HEK293 (cell line): ENCODE data around the gene PPT2.

ENCODE experiments used
- AEBP2 ChIP-seq: fragments of 450-650 bp; formaldehyde crosslinking; IDR thresholded peaks from 2 replicates; pipeline ENCODE4 v1.5.1; 2016; ENCODE audit warnings: missing biosample characterization, missing genetic modification characterization, borderline replicate concordance
- GLI2 ChIP-seq: fragments of 450-650 bp; formaldehyde crosslinking; IDR thresholded peaks from 2 replicates; pipeline ENCODE4; 2017; ENCODE audit warnings: missing biosample characterization, missing genetic modification characterization, low read depth, borderline replicate concordance
- HOXA7 ChIP-seq: sonication (generic); formaldehyde crosslinking; IDR thresholded peaks from 2 replicates; pipeline ENCODE4 v1.8.1; 2022; ENCODE audit warnings: missing genetic modification reagents, borderline replicate concordance
- INSM2 ChIP-seq: fragments of 450-650 bp; formaldehyde crosslinking; IDR thresholded peaks from 2 replicates; pipeline ENCODE4 v1.5.1; 2016; ENCODE audit warnings: missing biosample characterization, missing genetic modification characterization
- KLF9 ChIP-seq: fragments of 450-650 bp; formaldehyde crosslinking; IDR thresholded peaks from 2 replicates; pipeline ENCODE4 v1.5.1; 2016; ENCODE audit warnings: missing biosample characterization, missing genetic modification characterization, low read depth
- REST ChIP-seq: fragments of 450-650 bp; formaldehyde crosslinking; IDR thresholded peaks from 2 replicates; pipeline ENCODE4 v1.5.1; 2016; ENCODE audit warnings: missing biosample characterization, missing genetic modification characterization
- TCF7L2 ChIP-seq: IDR thresholded peaks from 2 replicates; pipeline ENCODE4 v1.6.1; 2011; ENCODE audit warnings: low read depth, mild to moderate bottlenecking, inconsistent platforms, low read length, moderate library complexity, borderline replicate concordance
- TRIM28 ChIP-seq: IDR thresholded peaks from 2 replicates; pipeline ENCODE4 v1.6.1; 2011; ENCODE audit warnings: low read length, control low read depth, borderline replicate concordance
- ZEB2 ChIP-seq: fragments of 450-650 bp; formaldehyde crosslinking; IDR thresholded peaks from 2 replicates; pipeline ENCODE4 v1.5.1; 2016; ENCODE audit warnings: missing biosample characterization, missing genetic modification characterization
- ZFP3 ChIP-seq: fragments of 450-650 bp; formaldehyde crosslinking; IDR thresholded peaks from 2 replicates; pipeline ENCODE4 v1.5.1; 2016; ENCODE audit warnings: low read depth, missing biosample characterization, missing genetic modification characterization
- ZNF112 ChIP-seq: fragments of 450-650 bp; formaldehyde crosslinking; IDR thresholded peaks from 2 replicates; pipeline ENCODE4 v1.5.0; 2017; ENCODE audit warnings: missing biosample characterization, missing genetic modification characterization
- ZNF148 ChIP-seq: fragments of 450-650 bp; formaldehyde crosslinking; IDR thresholded peaks from 2 replicates; pipeline ENCODE4 v1.5.0; 2017; ENCODE audit warnings: missing biosample characterization, missing genetic modification characterization, borderline replicate concordance
- ZNF155 ChIP-seq: fragments of 450-650 bp; formaldehyde crosslinking; IDR thresholded peaks from 2 replicates; pipeline ENCODE4 v1.5.1; 2016; ENCODE audit warnings: missing biosample characterization, missing genetic modification characterization
- ZNF23 ChIP-seq: fragments of 450-650 bp; formaldehyde crosslinking; IDR thresholded peaks from 2 replicates; pipeline ENCODE4 v1.5.1; 2016; ENCODE audit warnings: missing biosample characterization, missing genetic modification characterization, borderline replicate concordance
- ZNF239 ChIP-seq: fragments of 450-650 bp; formaldehyde crosslinking; IDR thresholded peaks from 2 replicates; pipeline ENCODE4 v1.5.1; 2016; ENCODE audit warnings: missing biosample characterization, missing genetic modification characterization
- ZNF248 ChIP-seq: fragments of 450-650 bp; formaldehyde crosslinking; IDR thresholded peaks from 2 replicates; pipeline ENCODE4 v1.5.1; 2017; ENCODE audit warnings: missing biosample characterization, missing genetic modification characterization
- ZNF292 ChIP-seq: fragments of 450-650 bp; formaldehyde crosslinking; IDR thresholded peaks from 2 replicates; pipeline ENCODE4 v1.5.1; 2016; ENCODE audit warnings: low read depth, missing biosample characterization, missing genetic modification characterization, borderline replicate concordance
- ZNF530 ChIP-seq: fragments of 450-650 bp; formaldehyde crosslinking; IDR thresholded peaks from 2 replicates; pipeline ENCODE4 v1.5.1; 2016; ENCODE audit warnings: low read depth, missing biosample characterization, missing genetic modification characterization
- ZNF549 ChIP-seq: fragments of 450-650 bp; IDR thresholded peaks from 2 replicates; pipeline ENCODE4 v1.5.1; 2018; ENCODE audit warnings: missing biosample characterization, missing genetic modification characterization, mild to moderate bottlenecking, inconsistent platforms, moderate library complexity
- ZNF561 ChIP-seq: fragments of 450-650 bp; IDR thresholded peaks from 2 replicates; pipeline ENCODE4 v1.5.1; 2018; ENCODE audit warnings: missing biosample characterization, missing genetic modification characterization, borderline replicate concordance
- ZNF596 ChIP-seq: fragments of 450-650 bp; IDR thresholded peaks from 2 replicates; pipeline ENCODE4 v1.5.0; 2018; ENCODE audit warnings: missing biosample characterization, mild to moderate bottlenecking, missing genetic modification characterization, moderate library complexity
- ZNF654 ChIP-seq: fragments of 450-650 bp; formaldehyde crosslinking; IDR thresholded peaks from 2 replicates; pipeline ENCODE4 v1.5.1; 2016; ENCODE audit warnings: low read depth, missing biosample characterization, missing genetic modification characterization
- ZNF701 ChIP-seq: fragments of 450-650 bp; formaldehyde crosslinking; IDR thresholded peaks from 2 replicates; pipeline ENCODE4 v1.5.1; 2016; ENCODE audit warnings: missing biosample characterization, missing genetic modification characterization
- ZNF777 ChIP-seq: fragments of 450-650 bp; formaldehyde crosslinking; IDR thresholded peaks from 2 replicates; pipeline ENCODE4 v1.5.1; 2017; ENCODE audit warnings: missing biosample characterization, missing genetic modification characterization, borderline replicate concordance
- ZNF830 ChIP-seq: fragments of 450-650 bp; IDR thresholded peaks from 2 replicates; pipeline ENCODE4 v1.5.0; 2018; ENCODE audit warnings: missing biosample characterization, missing genetic modification characterization, low read depth, mild to moderate bottlenecking, moderate library complexity
- ZNF843 ChIP-seq: fragments of 450-650 bp; formaldehyde crosslinking; IDR thresholded peaks from 2 replicates; pipeline ENCODE4 v1.5.1; 2016; ENCODE audit warnings: missing biosample characterization, missing genetic modification characterization
- ZSCAN18 ChIP-seq: fragments of 450-650 bp; formaldehyde crosslinking; IDR thresholded peaks from 2 replicates; pipeline ENCODE4 v1.5.1; 2016; ENCODE audit warnings: missing biosample characterization, missing genetic modification characterization
- ZSCAN30 ChIP-seq: fragments of 450-650 bp; IDR thresholded peaks from 2 replicates; pipeline ENCODE4 v1.5.1; 2018; ENCODE audit warnings: missing biosample characterization, mild to moderate bottlenecking, missing genetic modification characterization, moderate library complexity

PPT2 gene

GRCh38 chr6:32154514-32155161 is 697 bp downstream of the PPT2 start (continued):
- TF ChIP-seq ZNF292, result no peak
- no peak for TF ChIP-seq ZNF112 (tag by site-specific recombination)
- TF ChIP-seq ZNF561 (tag by site-specific recombination), result no peak
- TF ChIP-seq GLI2, result no peak
- TF ChIP-seq HOXA7, result no peak
- no peak for TF ChIP-seq ZNF777 (tag by site-specific recombination)
- TF ChIP-seq ZNF843 (tag by site-specific recombination), result no peak
- no peak for TF ChIP-seq AEBP2
- no peak for TF ChIP-seq ZSCAN18 (tag by site-specific recombination)
- no peak for TF ChIP-seq ZNF830 (tag by site-specific recombination)
- 0 out of 2 replicates have a peak, but pooled peaks have one; percentile 23 for TF ChIP-seq ZSCAN30 (tag by site-specific recombination)
- TF ChIP-seq REST (tag by site-specific recombination), result no peak
- no peak for TF ChIP-seq ZNF148
- TF ChIP-seq ZNF155 (tag by site-specific recombination), result no peak
- TF ChIP-seq ZNF701, result no peak
- no peak for TF ChIP-seq INSM2 (tag by site-specific recombination)
- TF ChIP-seq ZNF23, result no peak
- TF ChIP-seq ZNF530 (tag by site-specific recombination), result no peak
- no peak for TF ChIP-seq ZNF596 (tag by site-specific recombination)
- TF ChIP-seq ZNF549 (tag by site-specific recombination), result no peak
- no peak for TF ChIP-seq ZEB2 (tag by site-specific recombination)
- no peak for TF ChIP-seq TCF7L2
- TF ChIP-seq ZNF654 (tag by site-specific recombination), result peak; percentile 56
- no peak for TF ChIP-seq ZNF239 (tag by site-specific recombination)
- no peak for TF ChIP-seq ZNF248
- TF ChIP-seq KLF9, result no peak; the same call in 1 of the 2 replicates
- TF ChIP-seq TRIM28, result no peak
- TF ChIP-seq ZFP3 (tag by site-specific recombination), result no peak
